Upper lobe of right lung (tissue), 1 donor: ENCODE results near the gene KPNA6. TPM values are rescaled to one million over a fixed set of nuclear protein-coding genes. Genes with fewer than 3 reads are reported as not detected.

Experiments used
- ATAC-seq: fragments of 200-7000 bp; cut with Tn5 transposase; one replicate; pipeline ENCODE4 v1.9.1; 2020; ENCODE audit warnings: mild to moderate bottlenecking, moderate library complexity
- DNase-seq: peaks from one replicate; pipeline ENCODE4 v3.0.0-alpha.2; 2020
- H3K27ac ChIP-seq: fragments of 200-600 bp; one replicate; pipeline ENCODE4 v1.8.0; 2022
- H3K27me3 ChIP-seq: fragments of 200-600 bp; one replicate; pipeline ENCODE4 v1.8.0; 2022; ENCODE audit warnings: mild to moderate bottlenecking
- H3K36me3 ChIP-seq: fragments of 200-600 bp; one replicate; pipeline ENCODE4 v1.8.0; 2022
- H3K4me1 ChIP-seq: fragments of 200-600 bp; one replicate; pipeline ENCODE4 v1.8.0; 2022
- H3K4me3 ChIP-seq: fragments of 200-600 bp; one replicate; pipeline ENCODE4 v1.8.0; 2022; ENCODE audit warnings: mild to moderate bottlenecking
- H3K9me3 ChIP-seq: fragments of 200-600 bp; one replicate; pipeline ENCODE4 v1.8.0; 2022
- CTCF ChIP-seq: fragments of 200-600 bp; IDR thresholded peaks from one replicate; pipeline ENCODE4 v1.8.0; 2022; ENCODE audit warnings: antibody characterized with exemption
- intact Hi-C: fragments of 100-400 bp; cut with DNase I; formaldehyde crosslinking; loops from one replicate; pipeline ENCODE4 v1.11.0; 2022
- total RNA-seq: library from RNA; stranded (reverse); fragmentation: NEBNext Ultra II Directional; extraction: Animal tissue kit (Norgen Biotek cat#: 25700); gene quantifications from one replicate; pipeline ENCODE4 v1.2.1, GENCODE V29; 2021
- donor health status: DM: no; HTN: yes; CAD: no; lungs with severe emphysema.

Gene KPNA6
- total RNA-seq, 1 donor from 2014 or later, result 69.2 TPM

DNA sequence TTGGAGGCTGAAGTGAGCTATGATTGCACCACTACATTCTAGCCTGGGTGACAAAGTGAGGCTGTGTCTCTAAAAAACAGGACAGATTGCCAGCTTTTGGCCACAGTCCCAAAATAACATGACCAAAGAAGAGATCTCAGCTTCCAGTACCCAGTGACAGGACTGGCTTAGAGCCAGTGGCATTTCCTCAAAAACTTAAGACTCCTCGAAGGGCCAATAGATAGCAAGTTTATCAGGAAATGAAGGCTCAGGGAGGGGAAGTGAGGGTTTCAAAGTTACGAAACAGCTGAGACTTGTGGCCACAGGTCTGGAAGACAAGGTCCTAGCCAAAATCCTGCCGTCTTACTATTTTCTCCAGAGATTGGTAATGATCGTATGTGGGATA is 41.4 kb upstream of the KPNA6 start:
- no peak for DNase-seq
- intact Hi-C loops, result no loop called here
- peak overlapping the region; percentile 31 for H3K27ac ChIP-seq
- no peak overlapping the region for H3K4me3 ChIP-seq
- no peaks in the 10 kb centered on the region for H3K27me3 ChIP-seq
- peak; percentile 88 for ATAC-seq
- H3K36me3 ChIP-seq, result peaks cover 2% of the 10 kb centered on the region
- peaks cover 33% of the 10 kb centered on the region for H3K4me1 ChIP-seq
- H3K9me3 ChIP-seq, result no peaks in the 10 kb centered on the region
- no peak for TF ChIP-seq CTCF

DNA sequence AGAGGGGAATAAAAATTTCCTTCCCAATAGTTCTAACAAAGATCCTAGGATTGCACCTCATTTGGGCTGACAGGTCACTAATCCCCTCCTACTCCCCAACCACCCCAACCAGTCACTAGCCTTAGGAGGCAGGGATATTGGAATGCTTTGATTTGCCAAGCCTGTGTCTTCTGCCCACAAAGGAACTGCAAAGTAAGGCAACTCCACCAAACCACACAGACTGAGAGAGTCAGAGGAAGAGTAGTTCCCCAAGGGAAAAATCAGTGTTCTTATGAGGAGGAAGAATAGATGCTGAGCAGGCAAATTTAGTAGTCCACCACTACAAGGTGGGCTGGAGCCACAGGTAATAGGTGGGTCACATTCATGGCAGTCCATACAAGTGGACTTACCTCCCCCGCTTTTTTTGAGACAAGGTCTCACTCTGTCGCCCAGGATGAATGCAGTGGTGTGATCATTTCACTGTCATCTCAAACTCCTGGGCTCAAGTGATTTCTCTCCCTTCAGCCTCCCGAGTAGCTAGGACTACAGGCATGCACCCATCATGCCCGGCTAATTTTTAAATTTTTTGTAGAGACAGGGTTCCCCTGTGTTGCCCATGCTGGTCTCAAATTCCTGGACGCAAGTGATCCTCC is 38.8 kb upstream of the KPNA6 start:
- intact Hi-C loops, result no loop called here
- H3K36me3 ChIP-seq, result no peaks in the 10 kb centered on the region
- ATAC-seq (no peak), DNase-seq (no peak)
- TF ChIP-seq CTCF, result no peak
- H3K4me3 ChIP-seq, result no peak overlapping the region
- H3K27me3 ChIP-seq, result no peaks in the 10 kb centered on the region
- no peaks in the 10 kb centered on the region for H3K9me3 ChIP-seq
- peaks cover 34% of the 10 kb centered on the region for H3K4me1 ChIP-seq
- no peak overlapping the region for H3K27ac ChIP-seq

DNA sequence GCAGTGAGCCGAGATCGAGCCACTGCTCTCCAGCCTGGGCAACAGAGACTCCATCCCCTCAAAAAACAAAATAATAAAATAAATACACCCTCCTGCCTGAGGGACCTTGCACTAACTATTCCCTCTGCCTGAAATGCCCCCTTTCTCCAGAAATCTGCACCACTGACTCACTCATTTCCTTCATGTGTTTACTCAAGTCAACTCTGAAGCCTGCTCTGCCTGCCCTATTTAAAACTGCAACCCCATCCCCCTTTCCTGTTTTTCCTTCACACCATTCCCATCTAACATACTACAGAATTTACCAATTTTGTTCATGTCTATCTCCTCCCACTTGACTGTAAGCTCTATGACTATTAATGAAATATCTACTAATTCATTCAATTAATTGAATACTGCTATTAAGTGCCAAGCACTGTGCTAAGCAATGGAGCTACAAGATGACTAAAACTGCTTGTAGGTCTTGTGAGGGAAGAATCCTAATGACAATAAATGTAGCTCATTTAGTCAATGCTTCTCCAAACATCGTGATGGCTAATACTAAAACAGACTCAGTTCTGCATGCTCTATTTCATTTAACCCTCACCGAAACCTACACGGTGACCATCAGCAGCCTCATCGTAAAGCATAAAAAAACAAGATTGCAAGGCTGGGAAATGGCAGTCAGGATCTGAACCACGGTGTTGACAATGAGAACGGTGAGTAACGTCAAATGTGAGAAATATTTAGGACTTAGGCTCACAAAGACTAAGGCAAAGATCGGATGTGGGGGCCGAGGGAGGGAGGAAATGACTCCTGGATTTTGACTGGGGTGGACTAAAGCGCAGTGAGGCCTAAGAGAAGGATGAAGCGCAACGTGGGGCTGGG is 35.9 kb upstream of the KPNA6 start:
- DNase-seq (no peak), ATAC-seq (no peak)
- Histone ChIP-seq H3K4me3 (peak overlapping the region; percentile 72), H3K9me3 (no peaks in the 10 kb centered on the region), H3K36me3 (peaks cover 15% of the 10 kb centered on the region), H3K27ac (peak overlapping the region; percentile 84), H3K4me1 (peaks cover 24% of the 10 kb centered on the region), H3K27me3 (no peaks in the 10 kb centered on the region)
- intact Hi-C loops, result no loop called here
- no peak for TF ChIP-seq CTCF

GRCh38 chr1:32072622-32073298 is 35.1 kb upstream of the KPNA6 start, which contains the start of gene TMEM39B:
Gene TMEM39B, plus strand, starts transcription at chr1:32072939. Its CDS starts 109 bp downstream, at chr1:32073048.
- H3K9me3 ChIP-seq, result no peaks in the 10 kb centered on the region
- H3K4me3 ChIP-seq, result peak within 1 kb of the TSS; percentile 72
- ATAC-seq, result peak; percentile 96
- peaks cover 23% of the 10 kb centered on the region for H3K36me3 ChIP-seq
- H3K4me1 ChIP-seq, result peaks cover 18% of the 10 kb centered on the region
- H3K27ac ChIP-seq, result peak within 1 kb of the TSS; percentile 84
- no peak for TF ChIP-seq CTCF
- intact Hi-C loops, result no loop called here
- peak; percentile 98 for DNase-seq
- no peaks in the 10 kb centered on the region for H3K27me3 ChIP-seq

DNA sequence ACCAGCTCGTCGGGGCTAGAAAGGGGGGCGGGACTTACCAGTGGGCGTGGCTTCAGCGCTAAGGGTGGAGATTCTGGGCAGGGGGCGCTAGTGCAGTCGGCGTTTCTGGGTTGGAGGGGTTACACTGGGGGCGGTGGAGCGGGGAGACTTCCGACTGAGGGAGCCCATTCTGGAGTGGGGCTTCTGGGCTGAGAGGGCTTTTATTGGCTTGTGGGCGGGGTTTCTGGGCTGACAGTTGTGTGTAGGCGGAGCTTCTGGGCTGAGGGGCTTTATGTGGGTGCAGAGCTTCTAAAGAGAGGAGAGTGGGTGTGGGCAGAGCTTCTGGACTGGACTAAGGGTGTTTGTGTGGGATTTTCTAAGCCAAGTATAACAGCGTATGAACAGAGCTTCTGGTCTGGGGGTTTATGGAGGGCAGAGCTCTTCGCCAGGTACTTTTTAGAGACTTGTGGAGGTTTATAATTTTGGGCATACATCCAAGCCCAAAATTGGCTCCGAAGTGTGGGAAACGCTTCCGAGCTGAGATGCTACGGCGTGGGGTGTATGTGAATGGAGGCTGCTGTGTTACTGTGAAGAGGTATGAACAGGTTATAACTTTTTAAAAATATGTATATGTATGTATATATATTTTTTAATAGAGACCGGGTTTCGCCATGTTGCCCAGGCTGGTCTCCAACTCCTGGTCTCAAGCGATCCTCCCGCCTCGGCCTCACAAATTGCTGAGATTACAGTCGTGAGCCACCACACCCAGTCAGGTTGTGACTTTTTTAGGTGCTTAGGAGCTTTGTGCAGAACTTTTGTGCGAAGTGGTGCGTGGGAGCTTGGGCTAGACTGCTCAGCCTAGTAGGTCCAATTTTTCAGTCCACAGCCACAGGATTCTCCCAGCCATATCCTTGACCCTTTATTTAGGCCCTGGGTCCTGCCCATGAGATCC is 34.3 kb upstream of the KPNA6 start:
- H3K27ac ChIP-seq, result peak overlapping the region; percentile 84
- no peak for ATAC-seq
- no peak for TF ChIP-seq CTCF
- H3K4me3 ChIP-seq, result peak overlapping the region; percentile 72
- peak; percentile 53 for DNase-seq
- H3K9me3 ChIP-seq, result no peaks in the 10 kb centered on the region
- peaks cover 31% of the 10 kb centered on the region for H3K36me3 ChIP-seq
- H3K27me3 ChIP-seq, result no peaks in the 10 kb centered on the region
- intact Hi-C loops, result no loop called here
- H3K4me1 ChIP-seq, result peaks cover 18% of the 10 kb centered on the region
